ENCODE data around the gene NR1H3.

Gene NR1H3

DNA sequence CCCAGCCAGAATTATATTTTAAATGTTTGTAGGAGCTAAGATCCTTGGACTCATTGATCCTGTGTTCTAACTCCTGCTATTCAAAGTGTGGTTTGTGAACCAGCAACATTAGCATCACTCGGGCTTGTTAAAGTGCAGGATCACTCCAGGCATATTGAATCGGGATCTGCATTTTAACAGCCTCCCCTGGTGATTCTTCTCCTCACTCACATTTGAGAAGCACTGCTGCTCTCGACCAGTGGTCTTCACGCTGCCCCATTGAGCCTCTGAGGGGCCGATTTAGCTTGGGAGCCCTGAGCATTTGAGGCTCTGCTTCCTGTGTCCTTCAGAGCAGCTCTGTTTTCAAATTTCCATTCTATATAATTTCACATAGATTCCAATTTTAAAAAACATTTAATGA is 23.1 kb downstream of the NR1H3 start:
- TF ChIP-seq TCF12 (IDR thresholded peaks at IDR 0.05; ENCODE audit: low read depth) (no peak), TEAD4 (IDR thresholded peaks at IDR 0.05) (no peak), CREB1 (IDR thresholded peaks at IDR 0.05; ENCODE audit: low read depth) (no peak), YY1 (IDR thresholded peaks at IDR 0.05; ENCODE audit: low read depth) (no peak), RAD21 (IDR thresholded peaks at IDR 0.05; ENCODE audit: low read depth) (no peak), NFIC (IDR thresholded peaks at IDR 0.05) (no peak), TAF1 (IDR thresholded peaks at IDR 0.05; ENCODE audit: low read depth) (no peak), EGR1 (IDR thresholded peaks at IDR 0.05) (no peak), ZBTB7A (IDR thresholded peaks at IDR 0.05; ENCODE audit: low read depth) (no peak), EP300 (IDR thresholded peaks at IDR 0.05; ENCODE audit: borderline replicate concordance) (no peak), CEBPB (IDR thresholded peaks at IDR 0.05) (no peak), FOXM1 (IDR thresholded peaks at IDR 0.05; ENCODE audit: borderline replicate concordance, low read depth) (no peak)
- TF ChIP-seq, protein P1, sequence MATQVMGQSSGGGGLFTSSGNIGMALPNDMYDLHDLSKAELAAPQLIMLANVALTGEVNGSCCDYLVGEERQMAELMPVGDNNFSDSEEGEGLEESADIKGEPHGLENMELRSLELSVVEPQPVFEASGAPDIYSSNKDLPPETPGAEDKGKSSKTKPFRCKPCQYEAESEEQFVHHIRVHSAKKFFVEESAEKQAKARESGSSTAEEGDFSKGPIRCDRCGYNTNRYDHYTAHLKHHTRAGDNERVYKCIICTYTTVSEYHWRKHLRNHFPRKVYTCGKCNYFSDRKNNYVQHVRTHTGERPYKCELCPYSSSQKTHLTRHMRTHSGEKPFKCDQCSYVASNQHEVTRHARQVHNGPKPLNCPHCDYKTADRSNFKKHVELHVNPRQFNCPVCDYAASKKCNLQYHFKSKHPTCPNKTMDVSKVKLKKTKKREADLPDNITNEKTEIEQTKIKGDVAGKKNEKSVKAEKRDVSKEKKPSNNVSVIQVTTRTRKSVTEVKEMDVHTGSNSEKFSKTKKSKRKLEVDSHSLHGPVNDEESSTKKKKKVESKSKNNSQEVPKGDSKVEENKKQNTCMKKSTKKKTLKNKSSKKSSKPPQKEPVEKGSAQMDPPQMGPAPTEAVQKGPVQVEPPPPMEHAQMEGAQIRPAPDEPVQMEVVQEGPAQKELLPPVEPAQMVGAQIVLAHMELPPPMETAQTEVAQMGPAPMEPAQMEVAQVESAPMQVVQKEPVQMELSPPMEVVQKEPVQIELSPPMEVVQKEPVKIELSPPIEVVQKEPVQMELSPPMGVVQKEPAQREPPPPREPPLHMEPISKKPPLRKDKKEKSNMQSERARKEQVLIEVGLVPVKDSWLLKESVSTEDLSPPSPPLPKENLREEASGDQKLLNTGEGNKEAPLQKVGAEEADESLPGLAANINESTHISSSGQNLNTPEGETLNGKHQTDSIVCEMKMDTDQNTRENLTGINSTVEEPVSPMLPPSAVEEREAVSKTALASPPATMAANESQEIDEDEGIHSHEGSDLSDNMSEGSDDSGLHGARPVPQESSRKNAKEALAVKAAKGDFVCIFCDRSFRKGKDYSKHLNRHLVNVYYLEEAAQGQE (IDR thresholded peaks at IDR 0.05; ENCODE audit: low read depth): no peak
- TF ChIP-seq, protein P2, sequence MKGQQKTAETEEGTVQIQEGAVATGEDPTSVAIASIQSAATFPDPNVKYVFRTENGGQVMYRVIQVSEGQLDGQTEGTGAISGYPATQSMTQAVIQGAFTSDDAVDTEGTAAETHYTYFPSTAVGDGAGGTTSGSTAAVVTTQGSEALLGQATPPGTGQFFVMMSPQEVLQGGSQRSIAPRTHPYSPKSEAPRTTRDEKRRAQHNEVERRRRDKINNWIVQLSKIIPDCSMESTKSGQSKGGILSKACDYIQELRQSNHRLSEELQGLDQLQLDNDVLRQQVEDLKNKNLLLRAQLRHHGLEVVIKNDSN (IDR thresholded peaks at IDR 0.05): no peak
- TF ChIP-seq, protein P3, sequence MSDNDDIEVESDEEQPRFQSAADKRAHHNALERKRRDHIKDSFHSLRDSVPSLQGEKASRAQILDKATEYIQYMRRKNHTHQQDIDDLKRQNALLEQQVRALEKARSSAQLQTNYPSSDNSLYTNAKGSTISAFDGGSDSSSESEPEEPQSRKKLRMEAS (IDR thresholded peaks at IDR 0.05): no peak

DNA sequence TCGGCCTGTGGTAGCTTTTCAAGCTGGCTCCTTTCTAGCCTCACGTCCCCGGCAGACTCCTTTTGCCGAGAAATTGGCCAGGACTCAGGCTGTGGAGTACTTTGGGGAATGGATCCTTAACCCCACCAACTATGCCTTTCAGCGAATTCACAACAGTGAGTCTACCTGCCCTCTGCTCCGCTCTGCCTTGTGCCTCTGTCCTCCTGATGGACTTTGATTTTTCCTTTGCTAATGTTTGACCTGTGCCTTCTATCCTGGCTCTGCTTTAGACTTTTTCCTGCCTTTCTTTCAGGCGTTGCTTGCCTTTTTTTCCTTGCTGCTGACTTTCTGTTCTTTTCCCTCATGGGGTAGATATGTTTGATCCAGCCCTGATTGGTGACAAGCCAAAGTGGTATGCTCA is 24.7 kb downstream of the NR1H3 start:
- TF ChIP-seq, protein P3 (IDR thresholded peaks at IDR 0.05): no peak
- TF ChIP-seq EGR1 (IDR thresholded peaks at IDR 0.05) (no peak), RAD21 (IDR thresholded peaks at IDR 0.05; ENCODE audit: low read depth) (no peak), EP300 (IDR thresholded peaks at IDR 0.05; ENCODE audit: borderline replicate concordance) (no peak), CREB1 (IDR thresholded peaks at IDR 0.05; ENCODE audit: low read depth) (no peak), TCF12 (IDR thresholded peaks at IDR 0.05; ENCODE audit: low read depth) (no peak), TAF1 (IDR thresholded peaks at IDR 0.05; ENCODE audit: low read depth) (no peak), CEBPB (IDR thresholded peaks at IDR 0.05) (no peak), NFIC (IDR thresholded peaks at IDR 0.05) (no peak), ZBTB7A (IDR thresholded peaks at IDR 0.05; ENCODE audit: low read depth) (no peak), TEAD4 (IDR thresholded peaks at IDR 0.05) (no peak), YY1 (IDR thresholded peaks at IDR 0.05; ENCODE audit: low read depth) (no peak), FOXM1 (IDR thresholded peaks at IDR 0.05; ENCODE audit: borderline replicate concordance, low read depth) (no peak)
- TF ChIP-seq, protein P1 (IDR thresholded peaks at IDR 0.05; ENCODE audit: low read depth): no peak
- TF ChIP-seq, protein P2 (IDR thresholded peaks at IDR 0.05): no peak

DNA sequence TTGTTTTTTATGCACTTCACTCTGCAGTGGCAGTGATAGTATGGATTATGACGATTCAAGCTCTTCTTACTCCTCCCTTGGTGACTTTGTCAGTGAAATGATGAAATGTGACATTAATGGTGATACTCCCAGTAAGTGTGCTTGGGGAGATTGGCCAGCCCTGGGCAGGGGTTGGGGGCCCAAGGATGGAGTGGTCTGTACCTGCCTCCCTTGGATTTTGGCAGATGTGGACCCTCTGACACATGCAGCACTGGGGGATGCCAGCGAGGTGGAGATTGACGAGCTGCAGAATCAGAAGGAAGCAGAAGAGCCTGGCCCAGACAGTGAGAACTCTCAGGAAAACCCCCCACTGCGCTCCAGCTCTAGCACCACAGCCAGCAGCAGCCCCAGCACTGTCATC is 26.4 kb downstream of the NR1H3 start:
- no peak for TF ChIP-seq TEAD4 (IDR thresholded peaks at IDR 0.05)
- no peak for TF ChIP-seq NFIC (IDR thresholded peaks at IDR 0.05)
- no peak for TF ChIP-seq TCF12 (IDR thresholded peaks at IDR 0.05; ENCODE audit: low read depth)
- TF ChIP-seq, protein P2 (IDR thresholded peaks at IDR 0.05): no peak
- no peak for TF ChIP-seq YY1 (IDR thresholded peaks at IDR 0.05; ENCODE audit: low read depth)
- no peak for TF ChIP-seq EGR1 (IDR thresholded peaks at IDR 0.05)
- no peak for TF ChIP-seq EP300 (IDR thresholded peaks at IDR 0.05; ENCODE audit: borderline replicate concordance)
- no peak for TF ChIP-seq CREB1 (IDR thresholded peaks at IDR 0.05; ENCODE audit: low read depth)
- no peak for TF ChIP-seq RAD21 (IDR thresholded peaks at IDR 0.05; ENCODE audit: low read depth)
- TF ChIP-seq, protein P3 (IDR thresholded peaks at IDR 0.05): no peak
- no peak for TF ChIP-seq ZBTB7A (IDR thresholded peaks at IDR 0.05; ENCODE audit: low read depth)
- TF ChIP-seq TAF1 (IDR thresholded peaks at IDR 0.05; ENCODE audit: low read depth): no peak
- TF ChIP-seq FOXM1 (IDR thresholded peaks at IDR 0.05; ENCODE audit: borderline replicate concordance, low read depth): no peak
- TF ChIP-seq, protein P1 (IDR thresholded peaks at IDR 0.05; ENCODE audit: low read depth): no peak
- TF ChIP-seq CEBPB (IDR thresholded peaks at IDR 0.05): no peak
